ENCODE data around the gene DAPK2.

Gene DAPK2

DNA sequence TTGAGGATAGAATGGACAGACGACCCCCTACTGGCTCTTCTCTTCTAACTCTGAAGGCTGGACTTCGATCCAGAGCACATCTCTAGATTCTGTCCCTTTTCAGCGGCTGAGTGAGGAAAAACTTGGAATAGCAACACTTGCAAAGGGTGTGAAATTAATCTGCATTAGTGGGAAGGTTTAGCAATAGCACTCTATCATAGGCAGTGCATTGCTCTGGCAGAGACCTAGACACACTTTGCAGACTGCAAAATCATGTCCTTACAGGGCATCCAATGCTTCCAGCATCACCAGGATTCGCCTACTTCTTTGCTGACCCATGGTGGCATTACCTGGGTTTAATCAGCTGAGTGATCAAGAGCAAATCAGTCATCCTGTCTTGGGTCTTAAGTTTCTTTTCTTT is 43.1 kb downstream of the DAPK2 start:
- no peak for TF ChIP-seq EZH2 (IDR thresholded peaks at IDR 0.05; ENCODE audit: borderline replicate concordance, low read depth, low read length, severe bottlenecking)
- TF ChIP-seq, protein P1, sequence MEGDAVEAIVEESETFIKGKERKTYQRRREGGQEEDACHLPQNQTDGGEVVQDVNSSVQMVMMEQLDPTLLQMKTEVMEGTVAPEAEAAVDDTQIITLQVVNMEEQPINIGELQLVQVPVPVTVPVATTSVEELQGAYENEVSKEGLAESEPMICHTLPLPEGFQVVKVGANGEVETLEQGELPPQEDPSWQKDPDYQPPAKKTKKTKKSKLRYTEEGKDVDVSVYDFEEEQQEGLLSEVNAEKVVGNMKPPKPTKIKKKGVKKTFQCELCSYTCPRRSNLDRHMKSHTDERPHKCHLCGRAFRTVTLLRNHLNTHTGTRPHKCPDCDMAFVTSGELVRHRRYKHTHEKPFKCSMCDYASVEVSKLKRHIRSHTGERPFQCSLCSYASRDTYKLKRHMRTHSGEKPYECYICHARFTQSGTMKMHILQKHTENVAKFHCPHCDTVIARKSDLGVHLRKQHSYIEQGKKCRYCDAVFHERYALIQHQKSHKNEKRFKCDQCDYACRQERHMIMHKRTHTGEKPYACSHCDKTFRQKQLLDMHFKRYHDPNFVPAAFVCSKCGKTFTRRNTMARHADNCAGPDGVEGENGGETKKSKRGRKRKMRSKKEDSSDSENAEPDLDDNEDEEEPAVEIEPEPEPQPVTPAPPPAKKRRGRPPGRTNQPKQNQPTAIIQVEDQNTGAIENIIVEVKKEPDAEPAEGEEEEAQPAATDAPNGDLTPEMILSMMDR (IDR thresholded peaks at IDR 0.05; ENCODE audit: borderline replicate concordance, extremely low read depth, low read length, poor library complexity, severe bottlenecking) = no peak
- Histone ChIP-seq H3K36me3 (ENCODE audit: insufficient read depth, low read length) (no peaks in the 10 kb centered on the region), H3K4me1 (ENCODE audit: insufficient read depth, low read length) (no peaks in the 10 kb centered on the region), H3K9ac (ENCODE audit: low read depth, low read length) (no peak overlapping the region), H3K79me2 (ENCODE audit: insufficient read depth, low read length) (no peaks in the 10 kb centered on the region), H3K27me3 (ENCODE audit: insufficient read depth, low read length, poor library complexity) (peaks cover 7% of the 10 kb centered on the region), H3K9me3 (ENCODE audit: insufficient read depth, low read length, severe bottlenecking) (no peaks in the 10 kb centered on the region), H3K27ac (ENCODE audit: low read length) (no peak overlapping the region), H3K4me2 (ENCODE audit: insufficient read depth, low read length) (no peak overlapping the region), H2AFZ (ENCODE audit: low read depth, low read length) (no peak overlapping the region), H3K4me3 (ENCODE audit: low read depth in 1 of 2, low read length in 2 of 2) (no peak overlapping the region), H4K20me1 (ENCODE audit: insufficient read depth, low read length) (no peaks in the 10 kb centered on the region)
- DNase-seq (no peak), ATAC-seq (ENCODE audit: insufficient read depth, low read depth) (no peak)

DNA sequence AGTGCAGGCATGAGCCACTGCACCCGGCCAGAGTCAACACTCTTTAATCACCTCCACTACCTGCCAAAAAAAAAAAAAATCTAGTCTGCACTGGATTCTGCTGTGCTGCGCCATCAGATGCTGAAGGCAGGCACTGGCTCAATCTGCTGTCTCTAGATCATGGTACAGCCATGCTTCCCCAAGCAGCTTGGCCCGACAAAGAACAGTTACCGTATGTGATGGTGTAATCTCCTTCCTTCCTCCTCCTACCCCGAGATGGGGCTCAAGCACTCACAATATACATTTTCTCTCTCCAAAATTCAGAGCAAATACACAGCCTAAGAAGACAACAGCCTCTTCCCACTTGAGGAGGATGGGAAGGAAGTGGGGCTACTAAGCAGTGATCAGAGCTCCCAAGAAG is 45.1 kb downstream of the DAPK2 start:
- no peak for ATAC-seq (ENCODE audit: insufficient read depth, low read depth)

DNA sequence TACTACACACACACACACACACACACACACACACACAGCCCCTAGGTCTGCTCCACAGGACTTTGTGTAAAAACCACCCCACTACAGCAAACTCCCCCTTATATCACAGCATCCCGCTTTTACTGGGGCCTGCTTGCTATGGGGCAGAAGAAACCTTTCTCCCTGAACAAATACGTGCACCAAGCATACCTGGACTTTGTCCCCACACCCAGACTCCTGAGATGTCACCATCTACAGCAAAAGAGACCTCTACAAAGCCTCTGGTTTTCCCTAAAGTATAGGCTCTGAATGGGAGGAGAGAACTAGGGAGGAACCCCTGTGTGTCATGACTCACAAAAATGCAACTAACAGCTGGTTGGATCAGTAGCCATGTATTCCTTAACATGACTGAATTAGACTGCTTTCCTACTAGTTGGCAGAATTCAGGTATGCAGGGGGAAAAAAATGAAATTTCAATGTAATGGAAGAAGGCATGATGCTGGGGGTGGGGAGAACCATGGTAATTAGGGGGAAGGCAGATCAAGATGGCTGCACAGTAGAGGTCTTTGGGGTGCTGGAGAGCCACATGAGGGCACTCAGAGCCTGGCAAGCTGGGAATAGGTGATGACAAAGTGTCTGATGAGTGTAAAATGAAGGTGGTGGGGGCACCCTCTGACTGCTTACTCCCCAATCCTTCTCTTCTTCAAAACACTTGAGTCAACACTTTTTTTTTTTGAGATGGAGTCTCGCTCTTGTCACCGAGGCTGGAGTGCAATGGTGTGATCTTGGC is 45.9 kb downstream of the DAPK2 start:
- ATAC-seq (ENCODE audit: insufficient read depth, low read depth) = no peak
- no peak overlapping the region for H3K9ac ChIP-seq (ENCODE audit: low read depth, low read length)
- no peak overlapping the region for H2AFZ ChIP-seq (ENCODE audit: low read depth, low read length)
- no peaks in the 10 kb centered on the region for H4K20me1 ChIP-seq (ENCODE audit: insufficient read depth, low read length)
- H3K9me3 ChIP-seq (ENCODE audit: insufficient read depth, low read length, severe bottlenecking) = no peaks in the 10 kb centered on the region
- H3K4me2 ChIP-seq (ENCODE audit: insufficient read depth, low read length) = no peak overlapping the region
- H3K4me1 ChIP-seq (ENCODE audit: insufficient read depth, low read length) = no peaks in the 10 kb centered on the region
- no peak overlapping the region for H3K4me3 ChIP-seq (ENCODE audit: low read depth in 1 of 2, low read length in 2 of 2)
- TF ChIP-seq, protein P1 (IDR thresholded peaks at IDR 0.05; ENCODE audit: borderline replicate concordance, extremely low read depth, low read length, poor library complexity, severe bottlenecking) = no peak
- no peak for TF ChIP-seq EZH2 (IDR thresholded peaks at IDR 0.05; ENCODE audit: borderline replicate concordance, low read depth, low read length, severe bottlenecking)
- H3K27ac ChIP-seq (ENCODE audit: low read length) = no peak overlapping the region
- H3K79me2 ChIP-seq (ENCODE audit: insufficient read depth, low read length) = no peaks in the 10 kb centered on the region
- no peaks in the 10 kb centered on the region for H3K27me3 ChIP-seq (ENCODE audit: insufficient read depth, low read length, poor library complexity)
- no peaks in the 10 kb centered on the region for H3K36me3 ChIP-seq (ENCODE audit: insufficient read depth, low read length)
- no peak for DNase-seq

More for the DNA sequence above, 45.1 kb downstream of the DAPK2 start:
- H3K36me3 ChIP-seq (ENCODE audit: insufficient read depth, low read length) = no peaks in the 10 kb centered on the region
- no peak overlapping the region for H3K4me3 ChIP-seq (ENCODE audit: low read depth in 1 of 2, low read length in 2 of 2)
- no peaks in the 10 kb centered on the region for H3K4me1 ChIP-seq (ENCODE audit: insufficient read depth, low read length)
- H4K20me1 ChIP-seq (ENCODE audit: insufficient read depth, low read length) = no peaks in the 10 kb centered on the region
- H3K27ac ChIP-seq (ENCODE audit: low read length) = no peak overlapping the region
- H3K9me3 ChIP-seq (ENCODE audit: insufficient read depth, low read length, severe bottlenecking) = no peaks in the 10 kb centered on the region
- no peak for DNase-seq
- no peak overlapping the region for H3K9ac ChIP-seq (ENCODE audit: low read depth, low read length)
- no peak for TF ChIP-seq EZH2 (IDR thresholded peaks at IDR 0.05; ENCODE audit: borderline replicate concordance, low read depth, low read length, severe bottlenecking)
- TF ChIP-seq, protein P1 (IDR thresholded peaks at IDR 0.05; ENCODE audit: borderline replicate concordance, extremely low read depth, low read length, poor library complexity, severe bottlenecking) = no peak
- no peaks in the 10 kb centered on the region for H3K79me2 ChIP-seq (ENCODE audit: insufficient read depth, low read length)
- no peaks in the 10 kb centered on the region for H3K27me3 ChIP-seq (ENCODE audit: insufficient read depth, low read length, poor library complexity)
- H3K4me2 ChIP-seq (ENCODE audit: insufficient read depth, low read length) = no peak overlapping the region
- no peak overlapping the region for H2AFZ ChIP-seq (ENCODE audit: low read depth, low read length)
